GM18858 (cell line): ENCODE data around the gene HLCS.

Experiments used
- ATAC-seq: cut with Tn5 transposase; IDR thresholded peaks from one replicate; pipeline ENCODE4 v1.9.1; 2021; ENCODE audit not compliant: unreplicated experiment

Gene HLCS

GRCh38 chr21:36728371-36729111, 237.9 kb downstream of the HLCS start:
- ATAC-seq: no peak

GRCh38 chr21:36727866-36728265, 238.6 kb downstream of the HLCS start:
- ATAC-seq: no peak

DNA sequence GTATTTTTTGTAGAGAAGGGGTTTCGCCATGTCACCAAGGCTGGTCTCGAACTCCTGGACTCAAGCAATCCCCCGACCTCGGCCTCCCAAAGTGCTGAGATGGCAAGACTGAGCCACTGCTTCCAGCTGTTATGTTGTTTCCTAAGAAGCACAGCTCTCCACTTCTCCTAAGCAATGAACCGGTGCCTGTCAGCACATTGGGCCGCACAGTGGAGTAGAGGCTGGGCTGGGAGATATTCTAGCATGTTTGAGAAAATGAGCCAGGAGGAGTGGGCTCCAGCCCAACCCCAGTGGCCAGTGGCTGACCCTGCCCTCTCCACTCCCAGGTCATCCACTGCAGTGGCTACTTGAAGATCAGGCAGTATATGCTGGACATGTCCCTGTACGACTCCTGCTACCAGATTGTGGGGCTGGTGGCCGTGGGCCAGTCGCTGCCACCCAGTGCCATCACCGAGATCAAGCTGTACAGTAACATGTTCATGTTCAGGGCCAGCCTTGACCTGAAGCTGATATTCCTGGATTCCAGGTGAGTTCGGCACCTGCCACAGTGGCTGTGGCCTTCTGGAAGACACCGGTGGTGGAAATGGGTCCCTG, 240.6 kb downstream of the HLCS start:
- no peak for ATAC-seq

DNA sequence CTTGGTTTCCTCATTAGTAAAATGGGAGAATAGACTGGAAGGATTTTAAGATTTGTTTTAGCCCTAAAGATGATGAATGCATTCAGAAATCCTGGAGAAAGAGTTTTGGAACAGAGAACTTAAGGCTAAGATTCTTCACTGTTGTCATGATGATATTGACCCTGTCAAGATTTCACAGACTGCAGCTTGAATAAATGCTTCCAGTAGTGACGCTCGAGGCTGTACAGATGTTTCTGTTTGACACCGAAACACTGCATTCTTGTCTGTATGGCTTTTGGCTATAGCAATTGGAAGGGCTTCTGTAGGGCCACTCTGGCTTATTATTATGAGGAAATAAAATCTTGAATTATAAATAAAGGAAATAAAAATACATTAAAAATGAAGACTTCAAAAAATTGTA, 241.8 kb downstream of the HLCS start:
- ATAC-seq: no peak

DNA sequence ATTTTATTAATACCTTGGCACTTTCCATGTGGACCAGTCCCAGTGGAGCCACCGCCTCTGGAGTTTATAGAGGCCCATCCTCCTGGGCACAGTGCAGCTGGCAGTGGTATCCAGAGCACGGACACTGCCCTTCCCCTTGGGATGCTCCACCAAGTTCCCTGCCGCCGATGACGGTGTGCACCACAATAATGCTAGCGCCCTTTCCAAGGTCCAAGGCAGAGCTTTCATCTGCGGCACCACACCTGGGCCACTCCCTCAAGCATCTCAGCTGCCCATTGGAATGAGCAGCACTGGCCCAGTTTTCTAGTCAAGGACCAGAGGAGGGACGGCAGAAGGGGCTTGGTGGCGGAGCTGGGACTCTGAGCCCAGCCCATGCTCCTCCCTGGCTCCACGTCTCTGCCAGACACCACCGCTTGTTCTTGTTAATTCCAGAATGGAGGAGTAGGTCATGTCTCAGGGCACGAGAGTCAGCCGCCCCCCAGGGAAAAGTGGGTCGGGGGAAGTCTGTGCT, 243.0 kb downstream of the HLCS start:
- ATAC-seq: no peak

DNA sequence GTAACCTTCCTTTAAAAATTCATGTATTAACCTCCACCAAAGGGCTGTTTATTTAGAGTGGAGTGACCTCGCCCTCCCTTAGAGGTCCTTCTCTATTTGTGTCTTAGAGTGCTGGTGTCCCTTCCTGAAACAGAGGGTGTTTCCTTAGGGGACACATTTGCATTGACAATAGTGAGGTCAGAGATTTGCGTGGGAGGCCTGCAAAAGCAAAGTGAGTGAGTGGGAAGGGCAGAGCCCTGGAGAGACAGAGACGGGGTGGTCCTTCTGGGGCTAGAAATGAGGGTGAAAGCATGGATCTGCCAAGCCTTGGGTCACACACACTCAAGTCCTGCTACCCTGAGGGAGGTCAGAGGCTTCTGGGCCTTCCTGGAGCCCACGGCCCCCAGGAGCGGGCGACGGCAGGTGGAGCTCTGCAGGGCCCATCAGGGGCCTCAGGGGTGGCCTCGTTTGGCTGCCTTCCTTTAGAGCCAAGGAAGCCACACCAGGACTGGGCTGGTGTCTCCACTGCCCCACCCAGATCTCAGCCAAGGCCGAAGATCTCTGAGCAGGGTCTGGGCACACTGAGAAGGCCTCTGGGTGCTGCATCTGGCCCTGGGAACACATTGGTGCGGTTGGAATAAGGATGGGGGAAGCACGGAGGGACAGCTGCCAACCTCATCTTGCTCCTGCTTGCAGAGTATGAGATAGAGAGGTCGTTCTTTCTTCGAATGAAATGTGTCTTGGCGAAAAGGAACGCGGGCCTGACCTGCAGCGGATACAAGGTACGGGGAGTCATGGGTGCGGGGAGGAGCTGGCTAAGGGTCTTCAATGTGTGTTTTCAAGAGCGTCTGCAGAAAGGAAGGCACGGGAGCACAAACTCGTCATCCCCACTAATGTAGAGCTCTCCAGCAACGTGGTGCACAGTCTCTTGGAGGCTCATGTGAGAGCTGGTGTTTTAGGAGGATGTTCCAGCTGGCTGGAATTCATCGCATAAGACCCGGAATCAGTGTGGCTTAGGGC, 243.8 kb downstream of the HLCS start:
- ATAC-seq: no peak

DNA sequence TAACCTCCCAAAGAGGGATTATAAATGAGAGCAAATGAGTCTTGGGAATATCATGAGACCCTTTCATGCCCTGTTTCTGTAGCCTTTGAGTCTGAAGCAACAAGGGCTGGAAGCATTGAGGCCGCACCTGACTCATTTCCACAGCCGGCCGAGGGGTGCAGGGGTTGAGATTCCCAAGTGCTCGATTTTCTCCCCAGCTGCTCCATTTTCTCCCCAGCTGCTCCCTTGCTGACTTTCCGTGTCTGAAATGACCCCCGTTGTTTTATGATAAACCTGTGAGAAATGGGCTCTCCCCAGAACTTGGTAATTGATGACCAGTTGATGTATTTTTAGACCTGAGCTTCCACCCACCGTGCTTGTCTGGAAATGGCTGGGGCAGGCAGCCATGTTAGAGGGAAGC, 244.7 kb downstream of the HLCS start:
- ATAC-seq: no peak

- no peak for ATAC-seq
Measured at GRCh38 chr21:36719614-36720013, 246.9 kb downstream of the HLCS start.

DNA sequence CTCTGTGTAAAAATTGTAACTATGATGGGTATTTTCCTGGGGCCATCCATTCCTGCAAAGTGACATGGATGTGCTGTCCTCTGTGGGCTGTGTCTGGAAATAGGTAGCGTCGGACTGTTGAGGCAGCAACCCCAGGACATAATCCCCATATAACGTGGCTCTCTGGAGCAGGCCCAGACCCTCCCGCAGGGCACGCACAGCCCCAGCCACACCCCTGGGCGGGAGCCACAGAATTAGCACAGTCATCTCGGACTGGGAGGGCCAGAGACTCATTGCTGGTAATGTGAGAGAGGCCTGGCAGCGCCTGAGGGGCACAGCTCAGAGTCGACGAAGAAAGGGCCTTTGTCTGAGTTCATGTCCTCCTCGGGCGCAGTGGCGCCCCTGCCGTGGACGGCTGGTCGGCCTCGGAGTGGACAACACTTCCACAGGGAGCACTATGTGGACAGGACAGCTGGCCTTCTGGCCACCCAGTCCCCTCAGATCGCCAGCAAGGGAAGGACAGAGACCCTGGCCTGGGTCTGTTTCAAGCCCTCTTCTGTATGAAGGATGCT, 247.4 kb downstream of the HLCS start:
- ATAC-seq: no peak

DNA sequence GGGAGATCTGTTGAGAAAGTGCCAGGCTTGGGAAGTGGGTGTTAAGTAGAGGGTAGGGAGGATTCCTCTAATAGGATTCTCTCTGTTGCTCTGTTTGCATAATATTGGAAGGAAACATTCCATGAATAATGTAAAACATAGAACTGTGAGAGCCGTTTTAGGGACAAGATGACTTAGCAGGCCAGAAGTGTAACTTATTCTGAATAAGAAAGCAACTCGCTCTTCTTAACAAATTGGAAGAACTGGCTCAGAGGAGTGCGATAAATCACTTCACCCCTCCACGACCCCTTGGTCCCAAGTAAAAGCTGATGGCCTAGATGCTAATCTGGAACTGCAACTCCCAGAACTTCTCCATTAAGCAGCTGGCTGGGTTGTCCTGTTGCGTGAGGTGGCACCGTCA, 248.5 kb downstream of the HLCS start:
- no peak for ATAC-seq

DNA sequence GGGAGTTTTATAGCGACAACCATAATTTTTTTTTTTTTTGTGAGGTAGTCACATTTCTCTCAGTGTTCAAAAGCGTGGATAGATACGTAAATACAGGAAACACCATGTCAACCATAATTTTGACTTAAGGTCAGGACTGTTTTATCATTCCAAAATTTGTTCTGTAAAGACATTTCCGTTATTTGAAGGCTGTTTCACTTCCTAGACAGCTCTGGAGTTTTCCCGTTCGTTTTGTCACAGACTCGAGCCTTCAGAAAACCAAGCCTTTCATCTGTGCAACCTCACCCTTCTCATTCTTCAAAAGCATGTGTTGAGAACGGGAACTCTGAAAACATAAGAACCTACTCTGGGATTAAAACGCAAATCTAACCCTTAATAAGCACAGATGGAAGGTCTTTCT, 249.6 kb downstream of the HLCS start:
- no peak for ATAC-seq

DNA sequence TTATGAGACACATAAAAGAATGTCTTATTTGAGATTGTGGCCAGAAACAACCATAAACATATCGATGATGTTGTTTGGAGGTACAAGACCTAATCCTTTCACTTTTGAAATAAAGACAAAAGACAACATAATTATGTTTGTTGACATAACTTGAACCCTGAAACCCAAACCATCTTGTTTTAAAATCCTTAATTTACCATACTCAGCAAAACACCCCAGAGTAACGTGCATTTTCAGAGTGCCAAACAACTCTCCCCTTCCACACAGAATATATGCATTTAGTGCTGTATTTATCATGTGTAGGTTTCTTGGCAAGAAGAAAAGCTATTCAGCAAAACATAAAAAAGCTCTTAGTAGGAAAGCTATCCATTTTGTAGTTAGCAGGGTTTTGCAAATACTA, 250.1 kb downstream of the HLCS start:
- no peak for ATAC-seq

DNA sequence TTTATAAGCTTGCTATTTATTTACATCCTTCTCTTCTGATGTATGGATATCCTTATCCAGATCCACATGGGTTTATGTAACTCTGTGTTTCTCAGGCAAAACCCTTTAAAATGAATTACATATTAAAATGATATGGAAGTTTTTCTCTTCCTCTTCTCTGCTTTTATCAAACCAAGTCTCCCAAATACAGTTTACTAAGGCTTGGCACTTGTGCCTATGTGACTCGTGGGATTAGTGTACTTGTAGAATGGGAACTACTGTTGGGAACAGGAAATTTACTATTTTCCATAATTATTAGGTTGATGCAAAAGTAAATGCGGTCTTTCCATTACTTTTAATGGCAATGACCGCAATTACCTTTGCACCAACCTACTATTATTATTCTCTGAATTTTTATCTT, 252.7 kb downstream of the HLCS start:
- ATAC-seq: no peak

- ATAC-seq: no peak
Measured at GRCh38 chr21:36710729-36711048, 255.8 kb downstream of the HLCS start.

- no peak for ATAC-seq
Measured at GRCh38 chr21:36709868-36710728, 256.4 kb downstream of the HLCS start.

DNA sequence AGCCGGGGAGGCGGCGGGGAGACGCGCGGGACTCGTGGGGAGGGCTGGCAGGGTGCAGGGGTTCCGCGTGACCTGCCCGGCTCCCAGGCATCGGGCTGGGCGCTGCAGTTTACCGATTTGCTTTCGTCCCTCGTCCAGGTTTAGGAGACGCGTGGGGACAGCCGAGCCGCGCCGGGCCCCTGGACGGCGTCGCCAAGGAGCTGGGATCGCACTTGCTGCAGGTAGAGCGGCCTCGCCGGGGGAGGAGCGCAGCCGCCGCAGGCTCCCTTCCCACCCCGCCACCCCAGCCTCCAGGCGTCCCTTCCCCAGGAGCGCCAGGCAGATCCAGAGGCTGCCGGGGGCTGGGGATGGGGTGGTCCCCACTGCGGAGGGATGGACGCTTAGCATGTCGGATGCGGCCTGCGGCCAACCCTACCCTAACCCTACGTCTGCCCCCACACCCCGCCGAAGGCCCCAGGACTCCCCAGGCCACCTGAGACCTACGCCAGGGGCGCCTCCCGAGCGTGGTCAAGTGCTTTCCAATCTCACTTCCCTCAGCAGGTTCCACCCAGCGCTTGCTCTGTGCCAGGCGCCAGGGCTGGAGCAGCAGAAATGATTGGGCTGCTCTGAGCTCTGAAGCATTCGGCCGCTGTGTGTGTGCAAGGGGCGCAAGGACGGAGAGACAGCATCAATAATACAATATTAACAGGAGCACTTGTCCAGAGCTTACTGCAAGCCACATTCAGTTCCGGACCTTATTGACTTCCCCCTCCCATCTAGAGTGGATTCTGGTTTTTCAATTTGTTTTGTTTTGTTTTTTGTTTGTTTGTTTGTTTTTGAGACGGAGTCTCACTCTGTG, 257.2 kb downstream of the HLCS start:
- ATAC-seq: no peak

- no peak for ATAC-seq
Measured at GRCh38 chr21:36708286-36709029, 258.0 kb downstream of the HLCS start.

DNA sequence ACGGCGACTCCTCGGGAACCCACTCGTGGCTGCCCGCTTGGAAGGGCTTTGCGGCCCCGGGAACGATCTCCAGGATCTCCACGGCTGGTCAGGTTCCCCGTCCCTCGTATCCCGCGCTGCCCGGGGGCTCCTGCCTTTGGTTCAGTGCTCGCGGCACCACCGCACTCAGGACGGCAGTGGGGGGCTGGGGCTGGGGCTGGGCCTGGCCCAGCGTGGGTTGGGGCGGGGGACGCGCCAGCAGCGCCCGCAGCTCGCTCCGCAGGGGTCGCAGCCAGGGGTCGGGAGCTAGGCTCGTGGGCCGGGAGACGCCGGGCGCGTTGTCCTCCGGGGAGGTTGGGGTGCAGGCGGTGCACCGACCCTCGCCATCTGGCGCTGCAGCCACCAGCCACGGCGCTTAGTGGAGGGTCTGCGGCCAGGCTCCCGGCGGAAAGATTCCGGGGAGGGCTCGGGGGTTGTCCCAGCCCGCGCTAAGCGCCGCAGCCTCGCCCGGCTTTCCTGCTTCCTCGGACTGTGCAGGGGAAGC, 258.6 kb downstream of the HLCS start:
- ATAC-seq: no peak
